Naive thymus-derived CD4-positive, alpha-beta T cell (primary cell): ENCODE results near the gene STX3. TPM values are rescaled to one million over a fixed set of nuclear protein-coding genes. Genes with fewer than 3 reads are reported as not detected.

Experiments used
- ATAC-seq: fragments of 150-1000 bp; cut with Tn5 transposase; 2 replicates; pipeline ENCODE4 v1.10.0; 2021; ENCODE audit warnings: mild to moderate bottlenecking, moderate library complexity
- CTCF ChIA-PET: fragments of 350-600 bp; sonication (Branson Sonifier 250); formaldehyde crosslinking; loops from one replicate; lab custom pipeline; 2021; ENCODE audit warnings: antibody characterized with exemption; lab: Charles Lee
- POLR2A ChIA-PET: fragments of 350-600 bp; sonication (Branson Sonifier 250); formaldehyde crosslinking; loops from one replicate; lab custom pipeline; 2021; ENCODE audit warnings: antibody characterized with exemption, inconsistent platforms; lab: Charles Lee
- DNase-seq, 9 donors: peaks; one replicate each; pipeline versions ENCODE4 v3.0.0 to v3.0.0-alpha.2; 2020 to 2022; ENCODE audit warnings: mixed read lengths in 1 of 9
- H3K27ac ChIP-seq: one replicate; pipeline ENCODE4 v1.7.0; 2013; ENCODE audit warnings: mild to moderate bottlenecking, low read depth, low read length, moderate library complexity
- H3K27me3 ChIP-seq, 2 donors: one replicate each; pipeline ENCODE4 v1.7.0; 2013; ENCODE audit warnings: low read length in 2 of 2, mild to moderate bottlenecking in 2 of 2, moderate library complexity in 2 of 2; ENCODE audit not compliant: control insufficient read depth in 2 of 2, insufficient read depth in 2 of 2
- H3K36me3 ChIP-seq, 3 experiments: 1 replicate in 2 of 3; 2 replicates in 1 of 3; pipeline ENCODE4 v1.7.0; 2013; ENCODE audit warnings: low read length in 3 of 3, mild to moderate bottlenecking in 3 of 3, moderate library complexity in 1 of 3; ENCODE audit not compliant: insufficient read depth in 3 of 3, control insufficient read depth in 2 of 3
- H3K4me1 ChIP-seq, 2 donors: one replicate each; pipeline ENCODE4 v1.7.0; 2013; ENCODE audit warnings: low read length in 2 of 2, mild to moderate bottlenecking in 2 of 2, moderate library complexity in 1 of 2; ENCODE audit not compliant: control insufficient read depth in 2 of 2, insufficient read depth in 2 of 2
- H3K4me3 ChIP-seq: 2 replicates; pipeline ENCODE4 v1.7.0; 2013; ENCODE audit warnings: mild to moderate bottlenecking, low read length
- H3K9me3 ChIP-seq, 3 experiments: 1 replicate in 2 of 3; 2 replicates in 1 of 3; pipeline ENCODE4 v1.7.0; 2013; ENCODE audit warnings: low read length in 3 of 3; ENCODE audit not compliant: control insufficient read depth in 2 of 3
- H3K27ac Mint-ChIP-seq, 9 donors: one replicate each; pipeline ENCODE4 v1.8.0; 2020 to 2022; ENCODE audit warnings: mixed read lengths in 9 of 9, mild to moderate bottlenecking in 8 of 9, moderate library complexity in 5 of 9, inconsistent platforms in 2 of 9
- H3K27me3 Mint-ChIP-seq, 5 donors: one replicate each; pipeline ENCODE4 v1.8.0; 2021 to 2022; ENCODE audit warnings: mixed read lengths in 5 of 5, mild to moderate bottlenecking in 1 of 5
- H3K36me3 Mint-ChIP-seq, 5 donors: one replicate each; pipeline ENCODE4 v1.8.0; 2020 to 2022; ENCODE audit warnings: mixed read lengths in 5 of 5, mild to moderate bottlenecking in 3 of 5, inconsistent platforms in 1 of 5
- H3K4me1 Mint-ChIP-seq, 7 donors: one replicate each; pipeline ENCODE4 v1.8.0; 2020 to 2022; ENCODE audit warnings: mixed read lengths in 7 of 7, mild to moderate bottlenecking in 3 of 7, inconsistent platforms in 1 of 7
- H3K4me3 Mint-ChIP-seq, 10 donors: one replicate each; pipeline ENCODE4 v1.8.0; 2020 to 2022; ENCODE audit warnings: mild to moderate bottlenecking in 10 of 10, mixed read lengths in 10 of 10, moderate library complexity in 6 of 10, inconsistent platforms in 2 of 10
- H3K9me3 Mint-ChIP-seq, 11 donors: one replicate each; pipeline ENCODE4 v1.8.0; 2020 to 2022; ENCODE audit warnings: mixed read lengths in 11 of 11, mild to moderate bottlenecking in 4 of 11, inconsistent platforms in 1 of 11, moderate library complexity in 1 of 11
- intact Hi-C, 2 donors: fragments of 100-400 bp; cut with micrococcal nuclease; formaldehyde crosslinking; loops; one replicate each; pipeline ENCODE4 v1.15.1; 2023
- polyA plus RNA-seq, 2 donors: library from polyadenylated mRNA; unstranded; fragments of 300-500 nt; fragmentation: Illumina TruSeq; gene quantifications; one replicate each; pipeline ENCODE4 v1.2.3, GENCODE V29; 2021
- total RNA-seq, 6 experiments: library from RNA in 5 of 6; stranded (reverse) in 5 of 6; gene quantifications; 1 replicate in 5 of 6; 2 replicates in 1 of 6; pipeline ENCODE4 v1.2.3 and lab custom pipeline; 2021 to 2026

Gene STX3
- total and polyA plus RNA-seq, 7 experiments from 2014 or later: 3.5 to 67.4 (median 10.7) TPM

DNA sequence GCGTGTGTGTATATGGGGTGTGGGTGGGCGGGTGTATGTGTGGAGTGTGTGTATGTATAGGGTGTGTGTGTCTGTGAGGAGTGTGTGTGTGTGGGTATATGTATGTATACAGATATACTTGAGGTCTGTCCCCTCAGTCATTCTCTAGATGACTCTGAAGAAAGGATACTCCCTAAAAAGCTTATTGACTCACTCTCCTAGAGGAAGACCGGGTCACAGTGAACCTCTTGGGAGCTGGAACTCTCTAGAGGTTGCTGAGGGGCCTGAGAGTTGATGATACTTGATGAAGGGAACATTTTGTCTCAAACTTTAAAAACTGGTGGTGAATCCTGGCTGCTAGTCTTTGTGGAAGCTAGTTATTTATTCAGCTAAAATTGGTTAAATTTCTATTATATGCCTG is 15.1 kb downstream of the STX3 start:
- no peak for DNase-seq
- Mint-ChIP-seq H3K27me3 (no peaks in the 10 kb centered on the region), H3K9me3 (no peaks in the 10 kb centered on the region), H3K4me1 (peaks cover 16 to 37% (median 30%) of the 10 kb centered on the region in 7 donors), H3K36me3 (peaks cover 0 to 17% (median 4%) of the 10 kb centered on the region in 5 donors), H3K4me3 (peak overlapping the region in 2 of 10 donors; percentile 7 to 17), H3K27ac (peak overlapping the region in 4 of 9 donors; percentile 60 to 68 (median 64))
- ChIA-PET POLR2A (interaction anchor here (1.1 kb wide), 1 partner anchor 15 kb away, joined by 3 read pairs; the partner anchor contains the start of gene STX3), CTCF (interaction anchor here (3.1 kb wide), 1 partner anchor 15 kb away, joined by 24 read pairs; the partner anchor contains the start of gene STX3)
- H3K27ac ChIP-seq: no peak overlapping the region
- no peaks in the 10 kb centered on the region for H3K36me3 ChIP-seq
- H3K27me3 ChIP-seq: no peaks in the 10 kb centered on the region
- peaks cover 31 to 58% of the 10 kb centered on the region in 2 donors for H3K4me1 ChIP-seq
- no peaks in the 10 kb centered on the region for H3K9me3 ChIP-seq
- no peak for ATAC-seq
- intact Hi-C loops: no loop called here
- H3K4me3 ChIP-seq: no peak overlapping the region

DNA sequence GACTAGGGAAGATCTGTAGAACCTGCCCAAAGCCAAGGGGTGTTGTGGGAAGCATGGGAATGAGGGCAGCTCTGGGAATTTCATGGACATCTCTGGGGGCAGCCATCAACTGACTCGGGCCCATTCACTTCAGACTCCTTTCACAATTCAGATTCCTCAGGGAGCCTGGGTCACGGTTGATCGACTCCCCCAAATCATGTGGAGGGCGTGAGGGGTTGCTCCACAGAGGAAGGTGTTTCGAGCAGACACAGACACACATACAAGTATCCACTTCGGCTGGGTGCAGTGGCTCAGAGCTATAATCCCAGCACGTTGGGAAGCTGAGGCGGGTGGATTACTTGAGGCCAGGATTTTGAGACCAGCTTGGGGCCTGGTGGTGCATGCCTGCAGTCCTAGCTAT is 15.7 kb downstream of the STX3 start:
- no peaks in the 10 kb centered on the region for H3K9me3 Mint-ChIP-seq
- H3K36me3 ChIP-seq: no peaks in the 10 kb centered on the region
- intact Hi-C loops: no loop called here
- H3K36me3 Mint-ChIP-seq: peaks cover 0 to 21% (median 8%) of the 10 kb centered on the region in 5 donors
- H3K9me3 ChIP-seq: no peaks in the 10 kb centered on the region
- ATAC-seq: no peak
- no peak overlapping the region for H3K27ac ChIP-seq
- H3K4me3 Mint-ChIP-seq: peak overlapping the region in 2 of 10 donors; percentile 7 to 17
- ChIA-PET CTCF (interaction anchor here (3.1 kb wide), 1 partner anchor 16 kb away, joined by 24 read pairs; the partner anchor contains the start of gene STX3), POLR2A (interaction anchor here (1.1 kb wide), 1 partner anchor 16 kb away, joined by 3 read pairs; the partner anchor contains the start of gene STX3)
- peak overlapping the region in 4 of 9 donors; percentile 60 to 68 (median 64) for H3K27ac Mint-ChIP-seq
- H3K27me3 ChIP-seq: no peaks in the 10 kb centered on the region
- DNase-seq: no peak
- H3K4me3 ChIP-seq: no peak overlapping the region
- H3K27me3 Mint-ChIP-seq: no peaks in the 10 kb centered on the region
- H3K4me1 Mint-ChIP-seq: peaks cover 16 to 39% (median 29%) of the 10 kb centered on the region in 7 donors
- H3K4me1 ChIP-seq: peaks cover 31 to 57% of the 10 kb centered on the region in 2 donors

DNA sequence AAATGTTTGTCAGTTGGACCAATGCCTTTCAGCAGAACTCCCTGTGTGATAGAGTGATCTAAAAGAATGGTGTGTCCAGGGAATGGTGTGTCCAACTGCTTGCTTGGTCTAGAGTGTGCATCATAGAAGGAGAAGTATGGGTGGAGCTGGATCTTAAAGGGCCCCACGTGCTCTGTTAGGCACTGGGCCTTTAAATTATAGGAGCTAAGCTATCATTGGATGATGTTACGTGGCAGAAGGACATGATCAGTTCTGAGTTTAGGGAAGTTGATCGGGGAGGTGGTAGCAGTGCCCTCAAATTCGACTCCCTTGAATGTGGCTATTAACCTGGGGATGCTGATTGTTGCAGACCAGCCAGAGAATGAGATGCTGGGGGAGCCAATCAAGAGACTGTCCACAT is 16.4 kb downstream of the STX3 start:
- Mint-ChIP-seq H3K4me1 (peaks cover 16 to 41% (median 29%) of the 10 kb centered on the region in 7 donors), H3K4me3 (peak overlapping the region in 7 of 10 donors; percentile 4 to 75 (median 62)), H3K27ac (peak overlapping the region in 8 of 9 donors; percentile 2 to 87 (median 72)), H3K27me3 (no peaks in the 10 kb centered on the region), H3K36me3 (peaks cover 0 to 23% (median 10%) of the 10 kb centered on the region in 5 donors), H3K9me3 (no peaks in the 10 kb centered on the region)
- Histone ChIP-seq H3K9me3 (no peaks in the 10 kb centered on the region), H3K27ac (no peak overlapping the region), H3K27me3 (no peaks in the 10 kb centered on the region), H3K36me3 (no peaks in the 10 kb centered on the region), H3K4me3 (no peak overlapping the region), H3K4me1 (peaks cover 24 to 49% of the 10 kb centered on the region in 2 donors)
- DNase-seq: no peak
- ATAC-seq: no peak
- ChIA-PET POLR2A (interaction anchor here (1.3 to 2.2 kb wide), 4 partner anchors 10 to 102 kb away, joined by 4 to 11 read pairs (median 6); partner anchors contain the start of gene STX3), CTCF (interaction anchor here (1.2 to 3.1 kb wide), 4 partner anchors 17 to 33 kb away, joined by 3 to 24 read pairs (median 7); partner anchors contain the start of gene STX3)
- intact Hi-C loops: loop anchor here (1.0 to 2.0 kb wide), 2 partner anchors 17 kb away; partner anchors contain the start of gene STX3 (in 1 of the 2)

DNA sequence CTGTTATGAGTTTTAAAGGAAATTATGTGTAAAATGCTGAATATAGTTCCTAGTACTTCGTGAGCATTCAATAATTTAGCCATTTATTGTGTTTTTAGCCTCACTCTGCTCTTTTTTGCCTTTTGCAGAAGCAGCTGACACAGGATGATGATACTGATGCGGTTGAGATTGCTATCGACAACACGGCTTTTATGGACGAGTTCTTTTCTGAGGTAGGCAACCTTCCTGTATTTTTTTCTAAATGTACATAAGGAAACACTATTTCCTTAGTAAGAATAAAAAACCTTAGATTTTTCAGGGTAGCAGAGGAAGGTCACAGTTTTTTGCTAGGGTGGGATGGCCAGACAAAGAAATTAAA is 17.9 kb downstream of the STX3 start:
- Histone ChIP-seq H3K4me1 (peaks cover 10 to 35% of the 10 kb centered on the region in 2 donors), H3K9me3 (no peaks in the 10 kb centered on the region), H3K27ac (peak overlapping the region; percentile 25), H3K27me3 (no peaks in the 10 kb centered on the region), H3K4me3 (no peak overlapping the region), H3K36me3 (no peaks in the 10 kb centered on the region)
- ChIA-PET POLR2A (interaction anchor here (0.9 to 2.2 kb wide), 3 partner anchors 18 to 29 kb away, joined by 3 to 11 read pairs (median 7); partner anchors contain the start of gene STX3), CTCF (interaction anchor here (1.1 to 3.1 kb wide), 4 partner anchors 18 to 37 kb away, joined by 4 to 24 read pairs (median 7); partner anchors contain the start of gene STX3)
- DNase-seq (peak in 6 of 9 donors; percentile 15 to 51 (median 36)), ATAC-seq (peak; percentile 56)
- Mint-ChIP-seq H3K27me3 (no peaks in the 10 kb centered on the region), H3K27ac (peak overlapping the region; percentile 40 to 91 (median 65)), H3K4me3 (peak overlapping the region; percentile 26 to 75 (median 63)), H3K4me1 (peaks cover 16 to 56% (median 29%) of the 10 kb centered on the region in 7 donors), H3K9me3 (no peaks in the 10 kb centered on the region), H3K36me3 (peaks cover 0 to 37% (median 18%) of the 10 kb centered on the region in 5 donors)
- intact Hi-C loops: loop anchor here in 1 of 2 donors (2.0 kb wide), 1 partner anchor 18 kb away; the partner anchor contains the start of gene STX3

DNA sequence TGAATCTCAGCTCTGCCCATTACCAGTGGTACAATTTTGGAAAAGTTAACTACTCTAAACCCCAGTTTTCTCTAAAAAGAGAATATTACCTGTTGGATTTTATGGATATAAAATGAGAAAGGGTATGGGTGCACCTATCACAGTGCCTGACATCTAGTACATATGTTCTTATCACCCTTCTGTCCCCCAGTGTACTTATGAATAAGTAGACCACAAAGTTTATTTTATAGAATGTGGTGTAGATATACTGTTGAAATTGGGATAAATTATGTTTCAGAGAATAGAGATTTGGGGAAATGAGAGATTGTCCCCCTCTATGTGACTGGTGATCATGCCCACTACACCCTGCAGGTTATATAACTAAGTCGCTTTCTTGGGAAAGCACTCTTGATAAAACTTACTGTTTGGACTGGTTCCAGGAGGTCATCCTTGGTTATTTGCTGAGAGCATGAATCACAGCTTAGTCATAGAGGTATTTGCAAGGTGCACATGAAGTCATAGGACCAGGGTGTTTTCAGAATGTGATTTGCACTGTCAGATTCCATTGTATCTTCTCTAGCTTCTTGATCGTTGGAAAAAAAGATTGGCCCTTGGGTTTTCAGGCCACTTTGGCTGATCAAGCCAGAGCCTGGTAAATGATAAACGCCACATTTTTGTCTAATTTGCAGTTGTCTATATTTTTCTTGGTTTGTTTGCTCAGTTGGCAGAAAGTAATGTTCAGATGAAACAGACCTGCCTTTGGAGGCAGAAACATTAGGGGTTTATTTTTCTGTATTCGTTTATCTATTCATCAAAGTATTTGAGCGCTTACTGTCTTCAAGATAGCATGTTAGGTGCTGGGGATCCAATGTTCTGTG is 21.3 kb downstream of the STX3 start:
- peak overlapping the region in 2 of 9 donors; percentile 40 to 55 for H3K27ac Mint-ChIP-seq
- Histone ChIP-seq H3K36me3 (no peaks in the 10 kb centered on the region), H3K4me1 (peaks cover 0 to 19% of the 10 kb centered on the region in 2 donors), H3K27ac (no peak overlapping the region), H3K9me3 (no peaks in the 10 kb centered on the region), H3K27me3 (no peaks in the 10 kb centered on the region), H3K4me3 (no peak overlapping the region)
- DNase-seq (no peak), ATAC-seq (no peak)
- no peaks in the 10 kb centered on the region for H3K27me3 Mint-ChIP-seq
- H3K4me3 Mint-ChIP-seq: peak overlapping the region in 1 of 10 donors; percentile 16
- CTCF ChIA-PET: interaction anchor here (1.0 kb wide), 1 partner anchor 23 kb away, joined by 3 read pairs; no protein-coding TSS in a partner anchor
- intact Hi-C loops: no loop called here
- H3K36me3 Mint-ChIP-seq: peaks cover 0 to 55% (median 28%) of the 10 kb centered on the region in 5 donors
- H3K9me3 Mint-ChIP-seq: no peaks in the 10 kb centered on the region
- peaks cover 16 to 71% (median 23%) of the 10 kb centered on the region in 7 donors for H3K4me1 Mint-ChIP-seq
- POLR2A ChIA-PET: no interaction called here

DNA sequence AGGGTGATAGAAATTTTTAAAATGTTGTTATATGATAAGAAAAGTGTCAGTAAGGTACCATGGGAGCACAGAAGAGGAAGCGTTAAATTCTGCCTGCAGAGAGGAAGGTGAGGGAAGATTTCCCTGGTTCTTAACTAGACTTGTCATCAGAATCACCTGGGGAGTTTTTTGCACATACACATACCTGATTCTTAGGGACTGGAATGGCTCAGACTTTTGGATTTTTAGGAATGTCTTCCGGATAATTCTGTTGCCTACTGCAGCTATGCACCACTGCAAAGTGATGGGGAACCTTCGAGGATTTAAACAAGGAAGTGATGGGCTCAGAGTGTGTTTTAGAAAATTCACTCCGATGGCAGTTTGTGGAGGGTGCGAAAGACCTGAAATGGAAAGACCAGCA is 21.9 kb downstream of the STX3 start:
- Mint-ChIP-seq H3K9me3 (peaks cover 0 to under 1% (median 0%) of the 10 kb centered on the region in 11 donors), H3K4me3 (peak overlapping the region in 1 of 10 donors; percentile 16), H3K27ac (peak overlapping the region in 2 of 9 donors; percentile 36 to 40), H3K4me1 (peaks cover 15 to 69% (median 16%) of the 10 kb centered on the region in 7 donors), H3K27me3 (no peaks in the 10 kb centered on the region), H3K36me3 (peaks cover 0 to 57% (median 35%) of the 10 kb centered on the region in 5 donors)
- Histone ChIP-seq H3K27me3 (no peaks in the 10 kb centered on the region), H3K36me3 (no peaks in the 10 kb centered on the region), H3K4me3 (no peak overlapping the region), H3K9me3 (no peaks in the 10 kb centered on the region), H3K27ac (no peak overlapping the region), H3K4me1 (peaks cover 0 to 14% of the 10 kb centered on the region in 2 donors)
- ChIA-PET POLR2A (interaction anchor here (0.7 kb wide), 1 partner anchor 12 kb away, joined by 3 read pairs; no protein-coding TSS in a partner anchor), CTCF (no interaction called here)
- ATAC-seq (no peak), DNase-seq (no peak)
- intact Hi-C loops: no loop called here
